Body of pancreas (tissue), 4 donors: ENCODE results near the gene CD74. TPM values are rescaled to one million over a fixed set of nuclear protein-coding genes. Genes with fewer than 3 reads are reported as not detected.

ENCODE experiments used
- ATAC-seq: fragments of 150-250 bp; one replicate; pipeline ENCODE4 v1.9.1; 2016
- DNase-seq, 4 donors: peaks; one replicate each; pipeline ENCODE4 v3.0.0-alpha.2; 2019
- H3K27ac ChIP-seq, 4 donors: fragments of 200-600 bp; sonication (generic); 1 replicate in 3 of 4; 2 replicates in 1 of 4; pipeline versions ENCODE4 v1.5.1 to v1.6.1; 2016 to 2019; ENCODE audit warnings: mild to moderate bottlenecking in 1 of 4, mixed read lengths in 1 of 4, moderate library complexity in 1 of 4
- H3K27me3 ChIP-seq, 2 donors: fragments of 200-600 bp; sonication (generic); one replicate each; pipeline ENCODE4 v1.6.0; 2016; ENCODE audit warnings: mild to moderate bottlenecking in 1 of 2
- H3K36me3 ChIP-seq, 2 donors: fragments of 200-600 bp; sonication (generic); replicated peaks in 1 of 2; 2 replicates each; pipeline ENCODE4 v1.5.1; 2016; ENCODE audit warnings: low read depth in 2 of 2; ENCODE audit not compliant: insufficient read depth in 1 of 2
- H3K4me1 ChIP-seq: fragments of 200-600 bp; sonication (generic); one replicate; pipeline ENCODE4 v1.6.0; 2016
- H3K4me3 ChIP-seq, 2 donors: fragments of 200-600 bp; sonication (generic); 1 replicate in 1 of 2; 2 replicates in 1 of 2; pipeline ENCODE4 v1.5.1; 2016 to 2019
- H3K9me3 ChIP-seq, 3 donors: fragments of 200-600 bp; sonication (generic); 1 replicate in 2 of 3; 2 replicates in 1 of 3; pipeline ENCODE4 v1.5.1; 2016
- POLR2A ChIP-seq, 3 donors: fragments of 450-650 bp; IDR thresholded peaks; one replicate each; pipeline ENCODE4 v1.6.1; 2016; ENCODE audit warnings: antibody characterized with exemption in 3 of 3, mild to moderate bottlenecking in 2 of 3
- WGBS, 2 donors: methylation state at CpG; one replicate each; pipeline ENCODE4 v1.1.5; 2017; 5-methylcytosine and 5-hydroxymethylcytosine counted together
- intact Hi-C: fragments of 100-400 bp; cut with DNase I; formaldehyde crosslinking; loops from one replicate; pipeline ENCODE4 v1.15.1; 2023
- total RNA-seq, 2 donors: library from RNA; depleted of rRNA; stranded (reverse); fragments of >200 nt; gene quantifications; one replicate each; pipeline ENCODE4 v1.1.0, GENCODE V29; 2016
- TF ChIP-seq, protein P1 (sequence below), 7 experiments: fragments of 450-650 bp in 4 of 7; fragments of 200-600 bp in 3 of 7; sonication (generic) in 3 of 7; IDR thresholded peaks; one replicate each; pipeline ENCODE4 v1.5.1; 2016 to 2019; ENCODE audit warnings: antibody characterized with exemption in 7 of 7

Gene CD74
- total RNA-seq, 2 donors from 2014 or later: 130 to 405 TPM

DNA sequence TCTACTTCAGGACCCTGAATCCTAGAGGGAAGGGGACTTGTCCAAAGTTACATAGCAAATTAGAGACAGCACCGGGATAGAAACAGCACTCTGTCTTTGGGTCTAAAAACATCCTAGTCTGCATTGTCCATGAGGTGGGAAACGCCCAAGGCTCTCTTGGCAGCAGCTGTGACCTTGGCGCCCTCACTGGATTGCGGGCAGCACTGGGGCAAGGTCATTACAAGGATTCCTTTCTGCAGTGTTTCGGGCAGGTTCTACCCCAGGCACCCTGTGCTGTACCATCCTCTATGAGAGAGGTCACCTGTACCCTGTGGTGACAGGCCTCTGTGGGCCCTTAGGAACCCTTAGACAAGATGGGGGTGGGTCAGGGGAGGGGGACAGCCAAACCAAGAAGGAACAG lies 8.6 kb downstream of the CD74 start:
- no peak for ATAC-seq
- Histone ChIP-seq H3K36me3 (peaks cover 0 to 17% of the 10 kb centered on the region in 2 donors), H3K9me3 (no peaks in the 10 kb centered on the region), H3K4me1 (no peaks in the 10 kb centered on the region), H3K27me3 (no peaks in the 10 kb centered on the region), H3K4me3 (no peak overlapping the region), H3K27ac (no peak overlapping the region)
- intact Hi-C loops: no loop called here
- no peak for TF ChIP-seq POLR2A (IDR thresholded peaks at IDR 0.05)
- TF ChIP-seq, protein P1, sequence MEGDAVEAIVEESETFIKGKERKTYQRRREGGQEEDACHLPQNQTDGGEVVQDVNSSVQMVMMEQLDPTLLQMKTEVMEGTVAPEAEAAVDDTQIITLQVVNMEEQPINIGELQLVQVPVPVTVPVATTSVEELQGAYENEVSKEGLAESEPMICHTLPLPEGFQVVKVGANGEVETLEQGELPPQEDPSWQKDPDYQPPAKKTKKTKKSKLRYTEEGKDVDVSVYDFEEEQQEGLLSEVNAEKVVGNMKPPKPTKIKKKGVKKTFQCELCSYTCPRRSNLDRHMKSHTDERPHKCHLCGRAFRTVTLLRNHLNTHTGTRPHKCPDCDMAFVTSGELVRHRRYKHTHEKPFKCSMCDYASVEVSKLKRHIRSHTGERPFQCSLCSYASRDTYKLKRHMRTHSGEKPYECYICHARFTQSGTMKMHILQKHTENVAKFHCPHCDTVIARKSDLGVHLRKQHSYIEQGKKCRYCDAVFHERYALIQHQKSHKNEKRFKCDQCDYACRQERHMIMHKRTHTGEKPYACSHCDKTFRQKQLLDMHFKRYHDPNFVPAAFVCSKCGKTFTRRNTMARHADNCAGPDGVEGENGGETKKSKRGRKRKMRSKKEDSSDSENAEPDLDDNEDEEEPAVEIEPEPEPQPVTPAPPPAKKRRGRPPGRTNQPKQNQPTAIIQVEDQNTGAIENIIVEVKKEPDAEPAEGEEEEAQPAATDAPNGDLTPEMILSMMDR (IDR thresholded peaks at IDR 0.05): no peak
- WGBS, 2 donors: 36 to 52% methylated on average over 5 of the region's 5 CpGs
- DNase-seq: no peak

DNA sequence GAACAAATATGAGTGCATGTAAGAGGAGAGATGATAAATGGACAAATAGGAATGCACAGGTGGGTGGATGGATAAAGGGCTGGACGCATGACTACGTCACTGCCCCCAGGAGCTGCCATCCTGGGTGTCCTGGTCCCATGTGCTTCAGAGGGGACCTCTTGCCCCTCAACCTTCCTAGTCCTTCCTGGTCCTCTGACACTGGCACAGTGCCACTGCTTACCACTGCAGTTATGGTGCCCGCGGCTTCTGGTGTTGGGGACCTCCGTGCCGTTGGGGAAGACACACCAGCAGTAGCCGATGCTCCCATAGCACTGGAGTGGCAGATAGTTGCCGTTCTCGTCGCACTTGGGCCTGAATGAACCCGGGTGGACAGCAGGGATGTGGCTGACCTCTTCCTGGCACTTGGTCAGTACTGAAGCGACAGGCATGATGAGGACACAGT lies 9.8 kb downstream of the CD74 start:
- Histone ChIP-seq H3K27me3 (no peaks in the 10 kb centered on the region), H3K4me3 (no peak overlapping the region), H3K27ac (no peak overlapping the region), H3K9me3 (no peaks in the 10 kb centered on the region), H3K4me1 (no peaks in the 10 kb centered on the region), H3K36me3 (peaks cover 0 to 24% of the 10 kb centered on the region in 2 donors)
- intact Hi-C loops: no loop called here
- WGBS, 2 donors: 95 to 96% methylated on average over 9 to 12 of the region's 12 CpGs
- no peak for TF ChIP-seq POLR2A (IDR thresholded peaks at IDR 0.05)
- TF ChIP-seq, protein P1 (IDR thresholded peaks at IDR 0.05): no peak
- ATAC-seq (no peak), DNase-seq (no peak)

DNA sequence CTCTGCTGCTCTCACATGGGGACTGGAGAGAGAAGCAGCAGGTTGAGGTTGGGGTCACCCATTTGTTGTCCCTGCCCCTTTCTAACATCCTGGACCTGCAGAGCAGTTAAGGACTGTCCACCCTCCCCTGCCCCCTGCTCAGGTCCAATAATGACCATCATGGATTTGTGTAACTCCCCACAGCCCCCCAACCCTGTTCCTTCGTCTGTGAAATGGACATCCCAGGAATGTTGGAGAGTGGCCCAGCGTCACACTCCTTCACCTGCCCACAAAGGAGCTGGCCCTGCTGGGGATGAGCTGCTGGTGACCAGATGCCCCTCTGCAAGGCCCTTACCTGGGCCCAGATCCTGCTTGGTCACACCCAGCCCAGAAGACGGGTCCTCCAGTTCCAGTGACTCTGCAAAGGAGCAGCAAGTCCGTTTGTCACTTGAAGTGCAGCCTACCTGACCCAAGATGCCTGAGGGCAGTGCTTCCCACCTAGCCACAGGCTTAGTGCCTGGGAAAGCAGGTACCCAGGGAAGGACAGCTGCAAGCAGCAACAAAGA lies 10.4 kb downstream of the CD74 start:
- H3K27me3 ChIP-seq: no peaks in the 10 kb centered on the region
- no peak overlapping the region for H3K4me3 ChIP-seq
- no peaks in the 10 kb centered on the region for H3K4me1 ChIP-seq
- peaks cover 0 to 25% of the 10 kb centered on the region in 2 donors for H3K36me3 ChIP-seq
- ATAC-seq: no peak
- DNase-seq: no peak
- TF ChIP-seq, protein P1 (IDR thresholded peaks at IDR 0.05): no peak
- TF ChIP-seq POLR2A (IDR thresholded peaks at IDR 0.05): no peak
- no peaks in the 10 kb centered on the region for H3K9me3 ChIP-seq
- intact Hi-C loops: no loop called here
- H3K27ac ChIP-seq: no peak overlapping the region
- 65 to 73% methylated on average over 4 of the region's 4 CpGs for WGBS, 2 donors

DNA sequence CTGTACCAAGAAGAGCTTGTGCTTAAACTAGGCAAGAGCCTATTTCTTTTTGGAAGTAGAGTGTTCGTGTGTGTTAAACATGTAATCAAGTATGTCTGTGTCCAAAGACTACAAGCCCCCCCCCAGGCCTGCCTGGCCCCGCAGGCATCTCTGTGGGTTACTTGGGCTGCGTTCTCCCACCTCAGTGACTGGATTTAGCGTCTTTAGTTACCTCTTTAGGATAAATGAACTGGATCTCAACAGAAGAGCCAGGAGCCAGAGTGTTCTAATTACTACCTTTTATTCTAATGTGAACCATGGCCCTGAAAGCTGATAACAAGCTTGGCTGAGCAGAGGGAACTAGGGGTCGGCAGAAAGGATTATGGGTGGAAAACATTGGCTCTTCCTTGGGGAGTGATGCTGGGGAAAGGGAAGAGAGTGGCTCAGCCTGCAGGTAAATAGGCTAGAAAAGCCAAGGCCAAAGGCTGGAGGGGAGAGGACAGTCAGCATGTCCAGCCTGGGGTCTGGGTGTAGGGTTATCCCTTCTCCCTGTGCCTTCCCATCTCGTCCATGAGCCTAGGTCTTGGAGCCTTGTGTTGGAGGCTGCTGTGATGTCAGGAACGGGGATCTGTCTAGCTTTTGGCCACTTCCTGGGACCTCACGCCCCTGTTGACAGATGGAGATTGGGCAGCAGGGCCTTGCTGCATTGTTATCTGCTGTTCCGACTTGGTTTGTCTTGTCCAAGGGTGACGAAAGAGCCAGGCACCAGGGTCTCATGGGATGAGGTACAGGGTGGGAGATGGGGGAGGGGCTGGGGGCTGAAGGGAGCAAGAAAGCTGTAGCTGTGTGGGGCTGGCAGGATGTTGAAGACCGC lies 11.1 kb downstream of the CD74 start:
- H3K4me1 ChIP-seq: no peaks in the 10 kb centered on the region
- peaks cover 0 to 27% of the 10 kb centered on the region in 2 donors for H3K36me3 ChIP-seq
- H3K27me3 ChIP-seq: no peaks in the 10 kb centered on the region
- intact Hi-C loops: no loop called here
- H3K4me3 ChIP-seq: no peak overlapping the region
- 80 to 83% methylated on average over 10 to 11 of the region's 11 CpGs for WGBS, 2 donors
- ATAC-seq (no peak), DNase-seq (no peak)
- no peak overlapping the region for H3K27ac ChIP-seq
- H3K9me3 ChIP-seq: no peaks in the 10 kb centered on the region
- TF ChIP-seq, protein P1 (IDR thresholded peaks at IDR 0.05): no peak
- TF ChIP-seq POLR2A (IDR thresholded peaks at IDR 0.05): no peak
